T-cell (primary cell): ENCODE results near the gene HTRA2. TPM values are rescaled to one million over a fixed set of nuclear protein-coding genes. Genes with fewer than 3 reads are reported as not detected.
A peak's percentile ranks its signal among the peaks of the same experiment; 100 is the strongest.

ENCODE experiments used
- ATAC-seq, 4 experiments: fragments of 200-7000 bp in 3 of 4; fragments of 150-1000 bp in 1 of 4; cut with Tn5 transposase; replicated peaks in 1 of 4; 1 replicate in 3 of 4; 2 replicates in 1 of 4; pipeline ENCODE4 v1.10.0; 2021; ENCODE audit warnings: moderate library complexity in 3 of 4, mild to moderate bottlenecking in 2 of 4, moderate number of reproducible peaks in 1 of 4
- CTCF ChIA-PET, 2 donors: fragments of 300-600 bp; sonication (Branson Sonifier 250); formaldehyde crosslinking; loops; one replicate each; lab custom pipeline; 2022; ENCODE audit warnings: antibody characterized with exemption in 2 of 2; lab: Charles Lee
- POLR2A ChIA-PET, 2 donors: fragments of 300-600 bp; sonication (Branson Sonifier 250); formaldehyde crosslinking; loops; one replicate each; lab custom pipeline; 2022; ENCODE audit warnings: antibody characterized with exemption in 2 of 2; lab: Charles Lee
- DNase-seq, 35 experiments: peaks; one replicate each; pipeline versions ENCODE4 v3.0.0 to v3.0.0-alpha.2; 2013 to 2023
- H3K27ac ChIP-seq: one replicate; pipeline ENCODE4 v1.5.1; 2013; ENCODE audit warnings: low read length
- H3K27me3 ChIP-seq, 2 experiments: replicated peaks in 1 of 2; 1 replicate in 1 of 2; 2 replicates in 1 of 2; pipeline versions ENCODE4 v1.6.1 to v1.7.0; 2013; ENCODE audit warnings: low read length in 1 of 2, mixed read lengths in 1 of 2; ENCODE audit not compliant: control insufficient read depth in 2 of 2, insufficient read depth in 2 of 2; ENCODE audit errors: extremely low read depth in 1 of 2
- H3K36me3 ChIP-seq, 2 donors: 1 replicate in 1 of 2; 2 replicates in 1 of 2; pipeline versions ENCODE4 v1.6.1 to v1.7.0; 2013; ENCODE audit warnings: low read length in 1 of 2; ENCODE audit not compliant: control insufficient read depth in 2 of 2, insufficient read depth in 1 of 2; ENCODE audit errors: extremely low read depth in 1 of 2
- H3K4me1 ChIP-seq, 2 experiments: 1 replicate in 1 of 2; 2 replicates in 1 of 2; pipeline versions ENCODE4 v1.6.1 to v1.7.0; 2013; ENCODE audit warnings: low read length in 2 of 2, mixed read lengths in 1 of 2; ENCODE audit not compliant: insufficient read depth in 2 of 2, control insufficient read depth in 1 of 2; ENCODE audit errors: extremely low read depth in 1 of 2
- H3K4me3 ChIP-seq, 2 donors: 1 replicate in 1 of 2; 2 replicates in 1 of 2; pipeline versions ENCODE4 v1.5.1 to v1.7.0; 2013; ENCODE audit warnings: mild to moderate bottlenecking in 2 of 2, low read length in 1 of 2, moderate library complexity in 1 of 2; ENCODE audit not compliant: control insufficient read depth in 1 of 2; ENCODE audit errors: extremely low read depth in 1 of 2
- H3K9me3 ChIP-seq: 2 replicates; pipeline ENCODE4 v1.7.0; 2013
- H3K27ac Mint-ChIP-seq, 2 donors: one replicate each; pipeline ENCODE4 v1.8.0; 2020 to 2021; ENCODE audit warnings: mild to moderate bottlenecking in 2 of 2, mixed read lengths in 2 of 2
- H3K27me3 Mint-ChIP-seq, 2 donors: one replicate each; pipeline ENCODE4 v1.8.0; 2021 to 2022; ENCODE audit warnings: mixed read lengths in 2 of 2
- H3K36me3 Mint-ChIP-seq: one replicate; pipeline ENCODE4 v1.8.0; 2021; ENCODE audit warnings: mixed read lengths
- H3K4me1 Mint-ChIP-seq, 3 donors: one replicate each; pipeline ENCODE4 v1.8.0; 2020 to 2022; ENCODE audit warnings: mixed read lengths in 3 of 3, mild to moderate bottlenecking in 1 of 3
- H3K4me3 Mint-ChIP-seq, 3 donors: one replicate each; pipeline ENCODE4 v1.8.0; 2020 to 2022; ENCODE audit warnings: mild to moderate bottlenecking in 3 of 3, mixed read lengths in 3 of 3, moderate library complexity in 3 of 3
- H3K9me3 Mint-ChIP-seq, 3 donors: one replicate each; pipeline ENCODE4 v1.8.0; 2020 to 2022; ENCODE audit warnings: mixed read lengths in 3 of 3
- WGBS: methylation state at CpG from one replicate; pipeline ENCODE4 v1.1.5; 2013; ENCODE audit warnings: missing lambda C conversion rate; ENCODE audit not compliant: insufficient coverage; 5-methylcytosine and 5-hydroxymethylcytosine counted together
- total RNA-seq, 35 experiments: library from RNA in 6 of 35; stranded (reverse) in 6 of 35; fragments of 120-200 nt in 1 of 35; gene quantifications; one replicate each; pipeline versions ENCODE4 v1.2.1 to v1.2.4 and lab custom pipeline; 2013 to 2026

HTRA2 gene
- total RNA-seq, 5 donors from 2014 or later (not counting 1 experiment from before 2014, with no cell fraction given), result 25.1 to 45.2 (median 38.3) TPM

- ChIA-PET CTCF (no interaction called here), POLR2A (no interaction called here)
- no peak overlapping the region for H3K4me3 Mint-ChIP-seq
- peaks cover 26 to 53% of the 10 kb centered on the region in 2 donors for H3K36me3 ChIP-seq
- peaks cover 11 to 12% (median 12%) of the 10 kb centered on the region in 3 donors for H3K4me1 Mint-ChIP-seq
- no peak for DNase-seq
- no peak for ATAC-seq
- no peaks in the 10 kb centered on the region for H3K9me3 ChIP-seq
- H3K27me3 ChIP-seq, result peaks cover 2 to 12% of the 10 kb centered on the region in 2 experiments
- H3K9me3 Mint-ChIP-seq, result no peaks in the 10 kb centered on the region
- H3K27ac Mint-ChIP-seq, result no peak overlapping the region
- peaks cover 3 to 13% of the 10 kb centered on the region in 2 experiments for H3K4me1 ChIP-seq
- peaks cover 44% of the 10 kb centered on the region for H3K36me3 Mint-ChIP-seq
- H3K4me3 ChIP-seq, result no peak overlapping the region
- 82% methylated on average over 3 of the region's 3 CpGs for WGBS
- no peak overlapping the region for H3K27ac ChIP-seq
- peaks cover 6 to 10% of the 10 kb centered on the region in 2 donors for H3K27me3 Mint-ChIP-seq
Measured at GRCh38 chr2:74493546-74493945, 36.2 kb upstream of the HTRA2 start.

DNA sequence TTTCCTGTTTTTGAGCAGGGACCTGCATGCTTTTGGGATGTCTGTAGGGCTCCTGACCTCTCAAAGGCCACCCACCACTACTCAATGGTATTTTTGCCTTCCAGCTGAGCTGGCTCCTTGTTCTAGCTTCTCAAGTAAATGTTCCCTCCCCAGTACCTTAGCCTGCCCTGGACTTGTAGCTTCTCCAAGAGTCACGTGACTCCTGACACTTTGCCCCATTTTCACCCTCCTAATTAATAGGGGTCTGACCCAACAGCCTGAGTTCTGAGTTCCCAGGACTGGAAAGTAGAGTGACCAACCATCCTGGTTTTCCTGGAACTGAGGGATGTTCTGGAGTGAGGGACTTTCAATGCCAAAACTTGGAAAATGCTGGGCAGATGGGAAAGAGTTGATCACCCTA, 34.3 kb upstream of the HTRA2 start:
- no peaks in the 10 kb centered on the region for H3K9me3 Mint-ChIP-seq
- peaks cover 19 to 26% of the 10 kb centered on the region in 2 donors for H3K27me3 Mint-ChIP-seq
- no peak overlapping the region for H3K4me3 Mint-ChIP-seq
- CTCF ChIA-PET, result no interaction called here
- POLR2A ChIA-PET, result no interaction called here
- peaks cover 32% of the 10 kb centered on the region for H3K36me3 Mint-ChIP-seq
- Histone ChIP-seq H3K36me3 (peaks cover 22 to 37% of the 10 kb centered on the region in 2 donors), H3K9me3 (no peaks in the 10 kb centered on the region), H3K27ac (no peak overlapping the region), H3K4me1 (peaks cover 6 to 29% of the 10 kb centered on the region in 2 experiments), H3K27me3 (peaks cover 5 to 31% of the 10 kb centered on the region in 2 experiments), H3K4me3 (no peak overlapping the region)
- WGBS, result no CpG with 5 or more reads among the region's 1 CpG
- H3K4me1 Mint-ChIP-seq, result peaks cover 19 to 25% (median 24%) of the 10 kb centered on the region in 3 donors
- no peak overlapping the region for H3K27ac Mint-ChIP-seq
- no peak for ATAC-seq
- no peak for DNase-seq

DNA sequence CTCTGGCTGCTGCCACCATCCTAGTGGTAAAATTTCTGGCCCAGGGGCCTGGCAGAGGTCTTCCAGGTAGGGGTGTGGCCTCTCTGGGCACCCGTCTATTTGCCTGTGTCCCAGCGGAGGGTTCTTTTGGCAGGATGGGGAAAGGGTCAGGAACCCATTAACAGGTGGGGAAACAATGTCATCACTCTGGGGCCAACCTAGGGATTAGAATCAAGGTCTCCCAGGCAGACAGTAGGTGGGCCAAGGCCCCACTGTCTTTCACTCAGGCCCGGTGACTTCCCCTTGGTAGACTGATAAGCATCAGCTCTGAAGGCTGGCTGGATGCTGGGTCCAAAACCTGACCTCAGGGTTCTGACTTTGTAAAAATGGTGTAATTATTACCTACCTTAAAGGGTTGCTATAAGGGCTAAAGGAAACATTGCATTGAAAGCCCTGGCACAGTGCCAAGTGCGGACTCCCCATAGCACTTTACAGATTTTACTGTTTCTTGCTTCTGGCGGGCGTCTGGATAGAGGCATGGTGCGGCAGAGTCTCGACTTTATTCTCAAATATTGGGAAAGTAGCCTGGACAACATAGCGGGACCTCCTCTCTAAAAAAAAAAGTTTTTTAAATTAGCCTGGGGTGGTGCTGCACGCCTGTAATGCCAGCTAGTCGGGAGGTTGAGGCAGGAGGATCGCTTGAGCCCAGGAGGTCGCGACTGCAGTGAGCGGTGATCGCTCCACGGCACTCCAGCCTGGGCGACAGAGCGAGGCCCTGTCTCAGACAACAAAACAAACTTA, 32.5 kb upstream of the HTRA2 start:
- Histone ChIP-seq H3K27me3 (peaks cover 14 to 49% of the 10 kb centered on the region in 2 experiments), H3K4me1 (peaks cover 6 to 33% of the 10 kb centered on the region in 2 experiments), H3K4me3 (peak overlapping the region; percentile 48 to 64), H3K27ac (no peak overlapping the region), H3K9me3 (no peaks in the 10 kb centered on the region), H3K36me3 (peaks cover 9 to 19% of the 10 kb centered on the region in 2 donors)
- Mint-ChIP-seq H3K4me3 (peak overlapping the region; percentile 76 to 82 (median 81)), H3K9me3 (no peaks in the 10 kb centered on the region), H3K27ac (peak overlapping the region in 1 of 2 donors; percentile 11), H3K27me3 (peaks cover 33 to 43% of the 10 kb centered on the region in 2 donors), H3K36me3 (peaks cover 19% of the 10 kb centered on the region), H3K4me1 (peaks cover 25 to 31% (median 27%) of the 10 kb centered on the region in 3 donors)
- CTCF ChIA-PET, result no interaction called here
- POLR2A ChIA-PET, result no interaction called here
- no peak for DNase-seq
- 84% methylated on average over 13 of the region's 19 CpGs for WGBS
- no peak for ATAC-seq

DNA sequence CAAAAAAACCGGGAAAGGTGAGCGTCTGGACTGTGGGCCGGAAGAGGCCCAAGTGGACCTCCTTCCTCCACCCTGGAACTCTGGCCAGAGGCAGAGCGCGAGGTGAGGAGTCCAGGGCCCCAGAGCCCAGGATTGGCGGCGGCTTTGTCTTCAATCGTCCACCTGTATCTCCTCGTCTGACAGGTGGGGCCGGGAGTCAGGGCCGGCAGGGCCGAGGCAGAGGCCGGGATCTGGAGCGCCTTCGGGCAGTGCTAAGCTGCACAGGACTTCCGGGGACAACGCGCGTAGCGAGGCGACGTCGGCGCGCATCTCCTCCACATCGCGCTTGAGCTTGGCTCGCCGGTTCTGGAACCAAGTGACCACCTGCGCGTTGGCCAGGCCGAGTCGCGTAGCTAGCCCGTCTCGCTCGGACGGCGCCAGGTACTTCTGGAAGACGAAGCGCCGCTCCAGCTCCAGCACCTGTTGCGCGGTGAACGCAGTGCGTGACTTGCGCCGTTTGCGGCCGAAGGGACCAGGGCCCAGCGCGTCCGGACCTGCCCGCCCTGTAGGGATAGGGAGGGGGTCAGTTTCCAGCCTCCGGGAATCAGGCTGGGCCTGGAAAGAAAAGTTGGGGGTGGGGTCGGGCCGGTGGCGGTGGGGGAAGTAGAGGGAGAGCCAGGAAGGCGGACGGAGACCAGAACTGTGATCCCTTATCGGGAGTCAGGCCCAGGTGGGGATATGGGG, 31.8 kb upstream of the HTRA2 start:
- DNase-seq (peak in 1 of 35 experiments; percentile 54), ATAC-seq (peak in 3 of 4 experiments; percentile 38 to 62 (median 43))
- Histone ChIP-seq H3K4me3 (peak overlapping the region; percentile 48 to 64), H3K9me3 (no peaks in the 10 kb centered on the region), H3K4me1 (peaks cover 6 to 40% of the 10 kb centered on the region in 2 experiments), H3K27ac (no peak overlapping the region), H3K27me3 (peaks cover 16 to 56% of the 10 kb centered on the region in 2 experiments), H3K36me3 (peaks cover 2 to 12% of the 10 kb centered on the region in 2 donors)
- H3K36me3 Mint-ChIP-seq, result peaks cover 12% of the 10 kb centered on the region
- ChIA-PET CTCF (interaction anchor here in 1 of 2 donors (0.6 kb wide), 1 partner anchor 518 kb away, joined by 3 read pairs; no protein-coding TSS in a partner anchor), POLR2A (no interaction called here)
- H3K9me3 Mint-ChIP-seq, result no peaks in the 10 kb centered on the region
- H3K27ac Mint-ChIP-seq, result peak overlapping the region in 1 of 2 donors; percentile 52
- peak overlapping the region; percentile 76 to 82 (median 81) for H3K4me3 Mint-ChIP-seq
- WGBS, result 7% methylated on average over 59 of the region's 61 CpGs
- peaks cover 39 to 49% of the 10 kb centered on the region in 2 donors for H3K27me3 Mint-ChIP-seq
- peaks cover 25 to 38% (median 32%) of the 10 kb centered on the region in 3 donors for H3K4me1 Mint-ChIP-seq

DNA sequence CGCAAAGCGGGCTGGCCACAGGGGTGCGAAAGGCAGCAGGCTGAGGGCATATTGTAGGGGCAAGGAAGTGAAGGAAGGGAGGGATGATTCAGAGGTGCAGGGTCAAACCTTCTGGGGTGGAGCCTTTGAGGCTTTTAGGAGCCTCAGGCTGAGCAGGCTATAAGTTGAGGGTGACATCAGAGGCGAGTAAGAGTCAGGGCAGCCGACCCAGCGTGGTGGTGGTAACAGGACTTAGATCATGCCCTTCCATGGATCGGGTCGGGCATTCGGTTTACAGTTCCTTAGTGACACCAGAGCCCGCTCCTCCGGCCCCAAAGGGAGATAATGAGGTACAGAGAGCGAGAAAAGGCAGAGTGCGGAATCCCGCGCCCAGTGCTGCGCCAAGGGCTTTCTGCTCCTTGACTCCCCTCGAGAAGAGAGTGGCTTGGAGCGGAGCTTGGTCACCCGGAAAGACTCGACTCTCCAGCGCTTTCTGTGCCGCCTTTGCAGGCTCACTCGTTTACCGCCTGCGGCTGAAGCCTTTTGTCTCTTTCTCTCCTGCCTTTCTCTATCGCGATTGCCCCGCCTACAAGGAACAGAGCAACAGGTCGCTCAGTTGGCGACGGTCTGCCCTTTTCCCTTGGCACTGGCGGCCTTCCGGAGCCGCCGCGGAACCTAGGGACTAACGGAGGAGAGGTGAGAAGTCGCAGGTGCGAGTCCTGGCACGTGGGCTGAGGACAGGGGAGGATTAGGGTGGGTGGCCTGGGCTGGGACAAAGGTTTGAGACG, 31.1 kb upstream of the HTRA2 start:
- CTCF ChIA-PET, result interaction anchor here in 1 of 2 donors (0.6 kb wide), 1 partner anchor 519 kb away, joined by 3 read pairs; no protein-coding TSS in a partner anchor
- Histone ChIP-seq H3K36me3 (peaks cover 0 to 4% of the 10 kb centered on the region in 2 donors), H3K4me1 (peaks cover 6 to 48% of the 10 kb centered on the region in 2 experiments), H3K27ac (no peak overlapping the region), H3K4me3 (peak overlapping the region; percentile 48 to 61), H3K27me3 (peaks cover 17 to 64% of the 10 kb centered on the region in 2 experiments), H3K9me3 (no peaks in the 10 kb centered on the region)
- Mint-ChIP-seq H3K27ac (peak overlapping the region in 1 of 2 donors; percentile 52), H3K27me3 (peaks cover 39 to 56% of the 10 kb centered on the region in 2 donors), H3K4me1 (peaks cover 25 to 44% (median 40%) of the 10 kb centered on the region in 3 donors), H3K4me3 (peak overlapping the region; percentile 76 to 82 (median 81)), H3K36me3 (peaks cover 7% of the 10 kb centered on the region), H3K9me3 (no peaks in the 10 kb centered on the region)
- POLR2A ChIA-PET, result interaction anchor here in 1 of 2 donors (0.6 kb wide), 1 partner anchor 25 kb away, joined by 3 read pairs; no protein-coding TSS in a partner anchor
- DNase-seq (peak in 2 of 35 experiments; percentile 15 to 27), ATAC-seq (peak; percentile 23 to 41 (median 30))
- 2% methylated on average over 39 of the region's 41 CpGs for WGBS
